K562 (cell line): Measurements from ENCODE around the gene FADS1.

Experiments
- BRCA1 ChIP-seq, 2 experiments: fragments of 450-650 bp in 1 of 2; sonication (generic) in 1 of 2; formaldehyde crosslinking in 1 of 2; IDR thresholded peaks; 2 replicates each; pipeline versions ENCODE4 v1.5.0 to v1.6.1; 2017 to 2020; ENCODE audit warnings: mild to moderate bottlenecking in 1 of 2, missing genetic modification reagents in 1 of 2
- CBX3 ChIP-seq, 2 experiments: IDR thresholded peaks; 1 replicate in 1 of 2; 2 replicates in 1 of 2; pipeline ENCODE4 v1.6.1; 2012; ENCODE audit warnings: inconsistent platforms in 2 of 2, low read length in 2 of 2, borderline replicate concordance in 1 of 2, control low read depth in 1 of 2
- CHD2 ChIP-seq: IDR thresholded peaks from 2 replicates; pipeline ENCODE4 v1.6.1; 2011; ENCODE audit warnings: low read depth, low read length
- EZH2 ChIP-seq: IDR thresholded peaks from 2 replicates; pipeline ENCODE4 v1.6.1; 2012; ENCODE audit warnings: low read depth, mild to moderate bottlenecking, inconsistent platforms, low read length, borderline replicate concordance
- FIP1L1 ChIP-seq: fragments of 200-400 bp; formaldehyde crosslinking; IDR thresholded peaks from 2 replicates; pipeline ENCODE4 v1.6.1; 2018; ENCODE audit warnings: mild to moderate bottlenecking, low read depth, low read length; ENCODE audit not compliant: poor library complexity, severe bottlenecking
- MAFK ChIP-seq: IDR thresholded peaks from 2 replicates; pipeline ENCODE4 v1.6.1; 2011; ENCODE audit warnings: low read length, improper control_type of control experiment
- TCF7L2 ChIP-seq: fragments of 150-350 bp; IDR thresholded peaks from 2 replicates; pipeline ENCODE4 v1.6.1; 2016; ENCODE audit warnings: low read depth, mild to moderate bottlenecking, low read length, moderate library complexity
- ZFP36 ChIP-seq: fragments of 150-350 bp; IDR thresholded peaks from 2 replicates; pipeline ENCODE4 v1.6.1; 2018; ENCODE audit warnings: low read length, low read depth; ENCODE audit not compliant: partially characterized antibody
- ZNF12 ChIP-seq: sonication (generic); formaldehyde crosslinking; IDR thresholded peaks from 2 replicates; pipeline ENCODE4 v1.4.0; 2020; ENCODE audit warnings: mild to moderate bottlenecking, missing genetic modification reagents
- TF ChIP-seq, protein P1 (sequence below), 3 experiments: IDR thresholded peaks in 2 of 3; conservative IDR thresholded peaks in 1 of 3; 2 replicates each; pipeline ENCODE4 v1.5.1; 2011 to 2012; ENCODE audit warnings: low read length in 3 of 3, mild to moderate bottlenecking in 3 of 3, control low read depth in 2 of 3, improper control_type of control experiment in 1 of 3, inconsistent platforms in 1 of 3, low read depth in 1 of 3, mixed read lengths in 1 of 3, moderate library complexity in 1 of 3; ENCODE audit not compliant: insufficient read depth in 2 of 3

DNA sequence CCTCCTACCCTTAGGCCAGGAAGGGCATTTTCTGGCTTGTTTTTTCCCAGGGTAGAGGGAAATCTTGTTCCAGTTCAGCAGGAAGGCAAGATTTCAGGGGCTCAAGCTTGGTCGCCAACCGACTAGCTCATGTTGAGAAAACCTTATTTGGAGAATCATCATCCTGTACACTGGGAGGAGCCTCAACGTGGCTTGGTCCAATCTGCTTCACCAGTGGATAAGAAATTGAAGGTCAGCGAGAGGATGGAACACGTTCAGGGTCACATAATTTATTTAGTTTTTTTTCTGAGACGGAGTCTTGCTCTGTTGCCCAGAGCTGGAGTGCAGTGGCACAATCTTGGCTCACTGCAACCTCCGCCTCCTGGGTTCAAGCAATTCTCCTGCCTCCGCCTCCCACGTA lies 31.8 kb upstream of the FADS1 start:
- TF ChIP-seq BRCA1 (IDR thresholded peaks at IDR 0.05) = no peak
- TF ChIP-seq BRCA1 (CRISPR knock-in tag; IDR thresholded peaks at IDR 0.05) = no peak
- TF ChIP-seq CHD2 = no peak
- no peak for TF ChIP-seq TCF7L2
- no peak for TF ChIP-seq ZNF12 (CRISPR knock-in tag)
- TF ChIP-seq MAFK = no peak
- TF ChIP-seq, protein P1, sequence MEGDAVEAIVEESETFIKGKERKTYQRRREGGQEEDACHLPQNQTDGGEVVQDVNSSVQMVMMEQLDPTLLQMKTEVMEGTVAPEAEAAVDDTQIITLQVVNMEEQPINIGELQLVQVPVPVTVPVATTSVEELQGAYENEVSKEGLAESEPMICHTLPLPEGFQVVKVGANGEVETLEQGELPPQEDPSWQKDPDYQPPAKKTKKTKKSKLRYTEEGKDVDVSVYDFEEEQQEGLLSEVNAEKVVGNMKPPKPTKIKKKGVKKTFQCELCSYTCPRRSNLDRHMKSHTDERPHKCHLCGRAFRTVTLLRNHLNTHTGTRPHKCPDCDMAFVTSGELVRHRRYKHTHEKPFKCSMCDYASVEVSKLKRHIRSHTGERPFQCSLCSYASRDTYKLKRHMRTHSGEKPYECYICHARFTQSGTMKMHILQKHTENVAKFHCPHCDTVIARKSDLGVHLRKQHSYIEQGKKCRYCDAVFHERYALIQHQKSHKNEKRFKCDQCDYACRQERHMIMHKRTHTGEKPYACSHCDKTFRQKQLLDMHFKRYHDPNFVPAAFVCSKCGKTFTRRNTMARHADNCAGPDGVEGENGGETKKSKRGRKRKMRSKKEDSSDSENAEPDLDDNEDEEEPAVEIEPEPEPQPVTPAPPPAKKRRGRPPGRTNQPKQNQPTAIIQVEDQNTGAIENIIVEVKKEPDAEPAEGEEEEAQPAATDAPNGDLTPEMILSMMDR (IDR thresholded peaks at IDR 0.05 in 2 of 3, conservative IDR thresholded peaks at IDR 0.05 in 1 of 3; ENCODE audit: insufficient read depth in 2 of 3, low read depth in 1 of 3, low read length in 3 of 3) = no peak
- no peak for TF ChIP-seq EZH2
- no peak for TF ChIP-seq ZFP36
- TF ChIP-seq CBX3 (IDR thresholded peaks at IDR 0.05; ENCODE audit: borderline replicate concordance in 1 of 2, low read length in 2 of 2) = no peak
- TF ChIP-seq FIP1L1 = no peak
